HUES6 (cell line): Measurements from ENCODE around the gene POU3F3.

Source experiments
- H3K27ac ChIP-seq: 2 replicates; pipeline ENCODE4 v1.7.0; 2013; ENCODE audit warnings: low read depth, mild to moderate bottlenecking, low read length, inconsistent platforms
- H3K27me3 ChIP-seq: 2 replicates; pipeline ENCODE4 v1.6.1; 2013; ENCODE audit warnings: low read length; ENCODE audit not compliant: control insufficient read depth, insufficient read depth
- H3K36me3 ChIP-seq: 2 replicates; pipeline ENCODE4 v1.6.1; 2013; ENCODE audit warnings: low read length; ENCODE audit not compliant: control insufficient read depth, insufficient read depth
- H3K4me1 ChIP-seq: 2 replicates; pipeline ENCODE4 v1.6.1; 2013; ENCODE audit warnings: low read length; ENCODE audit not compliant: control insufficient read depth, insufficient read depth
- H3K4me3 ChIP-seq: 2 replicates; pipeline ENCODE4 v1.5.1; 2013; ENCODE audit warnings: low read depth, low read length
- H3K9ac ChIP-seq: one replicate; pipeline ENCODE4 v1.6.1; 2013; ENCODE audit warnings: mild to moderate bottlenecking, low read length
- H3K9me3 ChIP-seq: 2 replicates; pipeline ENCODE4 v1.6.1; 2013; ENCODE audit warnings: low read depth, low read length; ENCODE audit not compliant: control insufficient read depth, insufficient read depth

POU3F3 gene

GRCh38 chr2:104853534-104854497 is at the start of gene POU3F3:
Gene POU3F3, plus strand, starts transcription at chr2:104854115. Its CDS starts 1,396 bp downstream, at chr2:104855511.
- H3K27me3 ChIP-seq, result peaks cover 89% of the 10 kb centered on the region
- peak within 1 kb of the TSS; percentile 59 for H3K4me3 ChIP-seq

GRCh38 chr2:104804148-104804890 is 49.6 kb upstream of the POU3F3 start:
- Histone ChIP-seq H3K27ac (no peak overlapping the region), H3K27me3 (no peaks in the 10 kb centered on the region), H3K36me3 (no peaks in the 10 kb centered on the region), H3K4me1 (no peaks in the 10 kb centered on the region), H3K9me3 (no peaks in the 10 kb centered on the region), H3K4me3 (no peak overlapping the region), H3K9ac (no peak overlapping the region)

More at GRCh38 chr2:104853534-104854497, at the start of gene POU3F3:
- H3K9me3 ChIP-seq, result no peaks in the 10 kb centered on the region
- no peak within 1 kb of the TSS for H3K27ac ChIP-seq
- no peak within 1 kb of the TSS for H3K9ac ChIP-seq
- no peaks in the 10 kb centered on the region for H3K36me3 ChIP-seq
- H3K4me1 ChIP-seq, result peaks cover 29% of the 10 kb centered on the region

GRCh38 chr2:104812286-104812685 is 41.6 kb upstream of the POU3F3 start:
- H3K4me3 ChIP-seq, result no peak overlapping the region
- H3K4me1 ChIP-seq, result no peaks in the 10 kb centered on the region
- no peaks in the 10 kb centered on the region for H3K36me3 ChIP-seq
- no peak overlapping the region for H3K27ac ChIP-seq
- H3K9me3 ChIP-seq, result no peaks in the 10 kb centered on the region
- H3K27me3 ChIP-seq, result no peaks in the 10 kb centered on the region
- no peak overlapping the region for H3K9ac ChIP-seq

GRCh38 chr2:104816143-104816542 is 37.8 kb upstream of the POU3F3 start:
- H3K9me3 ChIP-seq, result no peaks in the 10 kb centered on the region
- no peaks in the 10 kb centered on the region for H3K36me3 ChIP-seq
- H3K4me1 ChIP-seq, result no peaks in the 10 kb centered on the region
- no peak overlapping the region for H3K27ac ChIP-seq
- no peak overlapping the region for H3K9ac ChIP-seq
- no peaks in the 10 kb centered on the region for H3K27me3 ChIP-seq
- no peak overlapping the region for H3K4me3 ChIP-seq

GRCh38 chr2:104818264-104818663 is 35.7 kb upstream of the POU3F3 start:
- no peak overlapping the region for H3K27ac ChIP-seq
- no peaks in the 10 kb centered on the region for H3K27me3 ChIP-seq
- H3K9ac ChIP-seq, result no peak overlapping the region
- no peaks in the 10 kb centered on the region for H3K36me3 ChIP-seq
- no peak overlapping the region for H3K4me3 ChIP-seq
- no peaks in the 10 kb centered on the region for H3K9me3 ChIP-seq
- no peaks in the 10 kb centered on the region for H3K4me1 ChIP-seq

GRCh38 chr2:104820126-104820525 is 33.8 kb upstream of the POU3F3 start:
- H3K36me3 ChIP-seq, result no peaks in the 10 kb centered on the region
- no peak overlapping the region for H3K27ac ChIP-seq
- H3K9ac ChIP-seq, result no peak overlapping the region
- H3K27me3 ChIP-seq, result no peaks in the 10 kb centered on the region
- no peaks in the 10 kb centered on the region for H3K4me1 ChIP-seq
- H3K4me3 ChIP-seq, result no peak overlapping the region
- peaks cover 6% of the 10 kb centered on the region; the same call in 1 of the 2 replicates for H3K9me3 ChIP-seq

GRCh38 chr2:104825124-104825865 is 28.6 kb upstream of the POU3F3 start:
- Histone ChIP-seq H3K4me1 (no peaks in the 10 kb centered on the region), H3K27me3 (no peaks in the 10 kb centered on the region), H3K27ac (no peak overlapping the region), H3K4me3 (no peak overlapping the region), H3K9ac (no peak overlapping the region), H3K36me3 (no peaks in the 10 kb centered on the region), H3K9me3 (peaks cover 6% of the 10 kb centered on the region; the same call in 1 of the 2 replicates)

- no peaks in the 10 kb centered on the region for H3K36me3 ChIP-seq
- H3K27ac ChIP-seq, result no peak overlapping the region
- H3K4me3 ChIP-seq, result no peak overlapping the region
- H3K4me1 ChIP-seq, result no peaks in the 10 kb centered on the region
- peaks cover 6% of the 10 kb centered on the region; the same call in 1 of the 2 replicates for H3K9me3 ChIP-seq
- H3K9ac ChIP-seq, result no peak overlapping the region
- no peaks in the 10 kb centered on the region for H3K27me3 ChIP-seq
These were observed 27.9 kb upstream of the POU3F3 start for GRCh38 chr2:104826016-104826415.

GRCh38 chr2:104831742-104832141 is 22.2 kb upstream of the POU3F3 start:
- no peaks in the 10 kb centered on the region for H3K27me3 ChIP-seq
- H3K4me3 ChIP-seq, result no peak overlapping the region

GRCh38 chr2:104834431-104835153 is 19.3 kb upstream of the POU3F3 start:
- Histone ChIP-seq H3K27me3 (peaks cover 4% of the 10 kb centered on the region), H3K4me1 (no peaks in the 10 kb centered on the region), H3K9ac (no peak overlapping the region), H3K9me3 (no peaks in the 10 kb centered on the region), H3K4me3 (no peak overlapping the region), H3K36me3 (no peaks in the 10 kb centered on the region), H3K27ac (no peak overlapping the region)

More at GRCh38 chr2:104831742-104832141, 22.2 kb upstream of the POU3F3 start:
- no peaks in the 10 kb centered on the region for H3K36me3 ChIP-seq
- H3K9ac ChIP-seq, result no peak overlapping the region
- no peaks in the 10 kb centered on the region for H3K4me1 ChIP-seq
- H3K27ac ChIP-seq, result no peak overlapping the region
- no peaks in the 10 kb centered on the region for H3K9me3 ChIP-seq
